Epithelial cell of proximal tubule (primary cell): Measurements from ENCODE around the gene TAS1R2. TPM values are rescaled to one million over a fixed set of nuclear protein-coding genes. Genes with fewer than 3 reads are reported as not detected.

Source experiments
- DNase-seq: peaks from one replicate; pipeline ENCODE4 v3.0.0-alpha.2; 2011; ENCODE audit warnings: low read depth
- H3K4me3 ChIP-seq: 2 replicates; pipeline ENCODE4 v1.5.1; 2011; ENCODE audit warnings: low read depth, mild to moderate bottlenecking, low read length
- total RNA-seq: library from RNA; depleted of rRNA; stranded (reverse); fragments of >200 nt; gene quantifications from 2 replicates; pipeline ENCODE4 v1.2.3, GENCODE V29; 2015
- TF ChIP-seq, protein P1 (sequence below): conservative IDR thresholded peaks from 2 replicates; pipeline ENCODE4 v1.5.1; 2012; ENCODE audit warnings: low read depth, mild to moderate bottlenecking, low read length

Gene TAS1R2
- total RNA-seq, 1 donor from 2014 or later: not detected

GRCh38 chr1:18807334-18808063 is 52.0 kb downstream of the TAS1R2 start:
- TF ChIP-seq, protein P1, sequence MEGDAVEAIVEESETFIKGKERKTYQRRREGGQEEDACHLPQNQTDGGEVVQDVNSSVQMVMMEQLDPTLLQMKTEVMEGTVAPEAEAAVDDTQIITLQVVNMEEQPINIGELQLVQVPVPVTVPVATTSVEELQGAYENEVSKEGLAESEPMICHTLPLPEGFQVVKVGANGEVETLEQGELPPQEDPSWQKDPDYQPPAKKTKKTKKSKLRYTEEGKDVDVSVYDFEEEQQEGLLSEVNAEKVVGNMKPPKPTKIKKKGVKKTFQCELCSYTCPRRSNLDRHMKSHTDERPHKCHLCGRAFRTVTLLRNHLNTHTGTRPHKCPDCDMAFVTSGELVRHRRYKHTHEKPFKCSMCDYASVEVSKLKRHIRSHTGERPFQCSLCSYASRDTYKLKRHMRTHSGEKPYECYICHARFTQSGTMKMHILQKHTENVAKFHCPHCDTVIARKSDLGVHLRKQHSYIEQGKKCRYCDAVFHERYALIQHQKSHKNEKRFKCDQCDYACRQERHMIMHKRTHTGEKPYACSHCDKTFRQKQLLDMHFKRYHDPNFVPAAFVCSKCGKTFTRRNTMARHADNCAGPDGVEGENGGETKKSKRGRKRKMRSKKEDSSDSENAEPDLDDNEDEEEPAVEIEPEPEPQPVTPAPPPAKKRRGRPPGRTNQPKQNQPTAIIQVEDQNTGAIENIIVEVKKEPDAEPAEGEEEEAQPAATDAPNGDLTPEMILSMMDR: no peak
- H3K4me3 ChIP-seq: no peak overlapping the region
- DNase-seq: no peak

GRCh38 chr1:18805925-18806849 is 53.3 kb downstream of the TAS1R2 start:
- no peak for DNase-seq
- no peak overlapping the region for H3K4me3 ChIP-seq

DNA sequence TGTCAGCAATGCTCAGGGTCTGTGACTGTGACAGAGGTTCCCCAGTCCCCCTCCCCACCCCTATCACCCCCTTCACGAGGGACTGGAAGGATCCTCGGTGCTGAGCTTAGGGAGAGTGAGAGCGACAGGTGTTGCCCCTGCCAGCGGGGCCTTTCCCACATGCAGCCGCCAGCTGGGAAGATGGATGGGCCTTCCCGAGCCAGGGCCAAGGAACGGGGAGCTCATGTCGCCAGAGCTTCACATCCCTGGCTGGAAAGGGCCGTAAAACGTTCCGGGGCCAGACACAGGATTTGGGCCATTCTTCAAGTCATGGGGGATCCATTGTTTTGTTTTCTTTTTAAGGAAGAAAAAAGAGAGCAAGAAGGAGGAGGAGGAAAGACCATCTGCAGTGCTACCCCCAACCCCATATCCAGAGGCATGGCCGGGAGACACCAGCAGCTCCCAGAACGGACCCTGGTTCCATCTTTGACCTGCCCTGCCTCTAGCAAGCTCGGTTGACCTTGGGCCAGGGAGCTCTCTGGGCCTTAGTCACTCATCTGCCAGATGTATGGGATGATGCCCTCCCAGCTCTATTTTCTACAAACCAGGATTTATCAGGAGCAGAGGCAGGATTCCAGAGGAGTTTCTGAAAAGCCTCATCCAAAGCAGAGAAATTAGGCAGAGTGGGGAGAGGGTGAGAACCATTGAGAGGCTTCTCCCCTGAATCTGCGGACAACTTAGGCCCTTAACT is 54.1 kb downstream of the TAS1R2 start:
- no peak overlapping the region for H3K4me3 ChIP-seq
- TF ChIP-seq, protein P1: no peak
- DNase-seq: no peak

More at GRCh38 chr1:18805925-18806849, 53.3 kb downstream of the TAS1R2 start:
- TF ChIP-seq, protein P1: no peak

- H3K4me3 ChIP-seq: no peak overlapping the region
- DNase-seq: no peak
- TF ChIP-seq, protein P1: no peak
These were observed 55.6 kb downstream of the TAS1R2 start for GRCh38 chr1:18803851-18804250.

GRCh38 chr1:18803151-18803791 is 56.2 kb downstream of the TAS1R2 start:
- TF ChIP-seq, protein P1: no peak
- H3K4me3 ChIP-seq: no peak overlapping the region

GRCh38 chr1:18802231-18802630 is 57.2 kb downstream of the TAS1R2 start:
- TF ChIP-seq, protein P1: no peak
- no peak overlapping the region for H3K4me3 ChIP-seq
- no peak for DNase-seq

More at GRCh38 chr1:18803151-18803791, 56.2 kb downstream of the TAS1R2 start:
- no peak for DNase-seq
